AG04449 (cell line): ENCODE results near the gene CXADR.
"Not testable (repeated sequence)": the region's sequence is repeated elsewhere in the genome, so short reads cannot be mapped to it uniquely, and the experiment has no call there.

ENCODE experiments used
- CTCF ChIA-PET: fragments of 350-600 bp; formaldehyde crosslinking; extraction: SDS; loops from one replicate; lab custom pipeline; 2021; ENCODE audit warnings: antibody characterized with exemption; lab: Yijun Ruan, JAX
- POLR2A ChIA-PET: fragments of 400-600, 350-600 bp; formaldehyde crosslinking; extraction: SDS; loops from one replicate; lab custom pipeline; 2020; ENCODE audit warnings: antibody characterized with exemption, inconsistent platforms; lab: Yijun Ruan, JAX
- DNase-seq: peaks from one replicate; pipeline ENCODE4 v3.0.0-alpha.2; 2010; ENCODE audit warnings: low read depth, low spot score
- H3K4me3 ChIP-seq: 2 replicates; pipeline ENCODE4 v1.5.1; 2011; ENCODE audit warnings: low read depth, mild to moderate bottlenecking, control low read depth, low read length
- CTCF ChIP-seq: IDR thresholded peaks from one replicate; pipeline ENCODE4 v1.5.1; 2011; ENCODE audit warnings: mild to moderate bottlenecking, moderate library complexity, low read length, control low read depth, inconsistent platforms; ENCODE audit not compliant: insufficient read depth; ENCODE audit errors: missing control alignments

Gene CXADR

GRCh38 chr21:17519208-17519738 lies 6.4 kb downstream of the CXADR start:
- no peak for DNase-seq
- no peak overlapping the region for H3K4me3 ChIP-seq
- ChIA-PET POLR2A (no interaction called here), CTCF (no interaction called here)
- TF ChIP-seq CTCF: no peak

GRCh38 chr21:17519965-17520609 lies 7.2 kb downstream of the CXADR start:
- ChIA-PET CTCF (no interaction called here), POLR2A (no interaction called here)
- H3K4me3 ChIP-seq: no peak overlapping the region
- DNase-seq: no peak
- no peak for TF ChIP-seq CTCF

GRCh38 chr21:17523007-17523451 lies 10.2 kb downstream of the CXADR start:
- no peak for DNase-seq
- TF ChIP-seq CTCF: no peak
- ChIA-PET CTCF (no interaction called here), POLR2A (no interaction called here)
- H3K4me3 ChIP-seq: no peak overlapping the region

- CTCF ChIA-PET, DNase-seq, POLR2A ChIA-PET, H3K4me3 ChIP-seq: not testable (repeated sequence)
Observed at GRCh38 chr21:17523979-17524494, 11.2 kb downstream of the CXADR start.

- CTCF ChIA-PET: no interaction called here
- POLR2A ChIA-PET: no interaction called here
Observed at GRCh38 chr21:17524635-17525034, 11.8 kb downstream of the CXADR start.

GRCh38 chr21:17526776-17527175 lies 13.9 kb downstream of the CXADR start:
- H3K4me3 ChIP-seq: no peak overlapping the region
- no peak for DNase-seq
- ChIA-PET CTCF (no interaction called here), POLR2A (no interaction called here)
- no peak for TF ChIP-seq CTCF

More at GRCh38 chr21:17524635-17525034, 11.8 kb downstream of the CXADR start:
- H3K4me3 ChIP-seq: no peak overlapping the region
- DNase-seq: no peak
- TF ChIP-seq CTCF: no peak
